ENCODE measurements around the gene PHRF1. TPM values are rescaled to one million over a fixed set of nuclear protein-coding genes. Genes with fewer than 3 reads are reported as not detected.

PHRF1 gene
- total and polyA plus RNA-seq, 4 experiments from 2014 or later, result 0.93 to 54.5 (median 33.1) TPM

DNA sequence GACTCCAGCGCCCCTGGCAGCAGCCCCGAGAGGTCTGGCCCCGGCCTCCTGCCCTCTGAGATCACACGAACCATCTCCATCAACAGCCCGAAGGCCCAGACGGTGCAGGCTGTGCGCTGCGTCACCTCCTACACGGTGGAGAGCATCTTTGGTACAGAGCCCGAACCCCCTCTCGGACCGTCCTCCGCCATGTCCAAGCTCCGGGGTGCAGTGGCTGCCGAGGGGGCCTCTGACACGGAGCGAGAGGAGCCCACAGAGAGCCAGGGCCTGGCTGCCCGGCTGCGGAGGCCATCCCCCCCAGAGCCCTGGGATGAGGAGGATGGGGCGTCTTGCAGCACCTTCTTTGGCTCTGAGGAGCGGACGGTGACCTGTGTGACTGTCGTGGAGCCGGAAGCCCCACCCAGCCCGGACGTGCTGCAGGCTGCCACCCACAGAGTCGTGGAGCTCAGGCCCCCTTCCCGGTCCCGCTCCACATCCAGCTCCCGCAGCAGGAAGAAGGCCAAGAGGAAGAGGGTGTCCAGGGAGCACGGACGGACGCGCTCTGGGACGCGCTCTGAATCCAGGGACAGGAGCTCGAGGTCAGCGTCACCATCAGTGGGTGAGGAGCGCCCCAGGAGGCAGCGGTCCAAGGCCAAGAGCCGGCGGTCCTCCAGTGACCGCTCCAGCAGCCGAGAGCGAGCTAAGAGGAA lies 31.8 kb downstream of the PHRF1 start:
- Mint-ChIP-seq H3K27me3 (no peaks in the 10 kb centered on the region), H3K36me3 (peaks cover 18 to 47% of the 10 kb centered on the region in 2 donors), H3K4me3 (no peak overlapping the region), H3K27ac (peak overlapping the region in 2 of 7 donors; percentile 50 to 68), H3K9me3 (no peaks in the 10 kb centered on the region), H3K4me1 (peaks cover 2 to 9% (median 4%) of the 10 kb centered on the region in 4 donors)
- H3K36me3 ChIP-seq (ENCODE audit: insufficient read depth, low read length), result peaks cover 77% of the 10 kb centered on the region
- H3K4me1 ChIP-seq (ENCODE audit: insufficient read depth, low read length), result peaks cover 3% of the 10 kb centered on the region
- H3K9me3 ChIP-seq (ENCODE audit: control insufficient read depth in 1 of 2, low read length in 2 of 2), result no peaks in the 10 kb centered on the region
- H3K27ac ChIP-seq (ENCODE audit: low read depth, low read length), result no peak overlapping the region
- ChIA-PET CTCF (ENCODE audit: partially characterized antibody) (no interaction called here), POLR2A (ENCODE audit: partially characterized antibody) (interaction anchor here (1.1 kb wide), 1 partner anchor 23 kb away, joined by 3 read pairs; no protein-coding TSS in a partner anchor)
- intact Hi-C loops (cut with micrococcal nuclease), result no loop called here
- peak in 1 of 5 donors; percentile 14 for DNase-seq
- no peaks in the 10 kb centered on the region for H3K27me3 ChIP-seq (ENCODE audit: insufficient read depth, low read length)
- H3K4me3 ChIP-seq (ENCODE audit: low read length in 2 of 2), result no peak overlapping the region

DNA sequence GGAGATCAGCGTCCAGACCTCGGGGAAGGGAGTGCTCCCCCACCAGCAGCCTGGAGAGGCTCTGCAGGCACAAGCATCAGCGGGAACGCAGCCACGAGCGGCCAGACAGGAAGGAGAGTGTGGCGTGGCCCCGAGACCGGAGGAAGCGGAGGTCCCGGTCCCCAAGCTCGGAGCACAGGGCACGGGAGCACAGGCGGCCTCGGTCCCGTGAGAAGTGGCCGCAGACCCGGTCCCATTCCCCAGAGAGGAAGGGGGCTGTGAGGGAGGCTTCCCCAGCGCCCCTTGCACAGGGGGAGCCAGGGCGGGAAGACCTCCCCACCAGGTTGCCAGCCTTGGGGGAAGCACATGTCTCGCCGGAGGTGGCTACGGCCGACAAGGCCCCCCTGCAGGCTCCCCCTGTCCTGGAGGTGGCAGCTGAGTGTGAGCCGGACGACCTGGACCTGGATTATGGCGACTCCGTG lies 32.6 kb downstream of the PHRF1 start:
- Histone ChIP-seq H3K27me3 (ENCODE audit: insufficient read depth, low read length) (no peaks in the 10 kb centered on the region), H3K4me1 (ENCODE audit: insufficient read depth, low read length) (peaks cover 9% of the 10 kb centered on the region), H3K4me3 (ENCODE audit: low read length in 2 of 2) (no peak overlapping the region), H3K9me3 (ENCODE audit: control insufficient read depth in 1 of 2, low read length in 2 of 2) (no peaks in the 10 kb centered on the region), H3K27ac (ENCODE audit: low read depth, low read length) (no peak overlapping the region), H3K36me3 (ENCODE audit: insufficient read depth, low read length) (peaks cover 74% of the 10 kb centered on the region)
- ChIA-PET CTCF (ENCODE audit: partially characterized antibody) (no interaction called here), POLR2A (ENCODE audit: partially characterized antibody) (no interaction called here)
- no peak for DNase-seq
- Mint-ChIP-seq H3K27ac (peak overlapping the region in 3 of 7 donors; percentile 53 to 79 (median 68)), H3K9me3 (no peaks in the 10 kb centered on the region), H3K36me3 (peaks cover 18 to 44% of the 10 kb centered on the region in 2 donors), H3K4me3 (no peak overlapping the region), H3K27me3 (no peaks in the 10 kb centered on the region), H3K4me1 (peaks cover 2 to 15% (median 8%) of the 10 kb centered on the region in 4 donors)
- intact Hi-C loops (cut with micrococcal nuclease), result no loop called here

DNA sequence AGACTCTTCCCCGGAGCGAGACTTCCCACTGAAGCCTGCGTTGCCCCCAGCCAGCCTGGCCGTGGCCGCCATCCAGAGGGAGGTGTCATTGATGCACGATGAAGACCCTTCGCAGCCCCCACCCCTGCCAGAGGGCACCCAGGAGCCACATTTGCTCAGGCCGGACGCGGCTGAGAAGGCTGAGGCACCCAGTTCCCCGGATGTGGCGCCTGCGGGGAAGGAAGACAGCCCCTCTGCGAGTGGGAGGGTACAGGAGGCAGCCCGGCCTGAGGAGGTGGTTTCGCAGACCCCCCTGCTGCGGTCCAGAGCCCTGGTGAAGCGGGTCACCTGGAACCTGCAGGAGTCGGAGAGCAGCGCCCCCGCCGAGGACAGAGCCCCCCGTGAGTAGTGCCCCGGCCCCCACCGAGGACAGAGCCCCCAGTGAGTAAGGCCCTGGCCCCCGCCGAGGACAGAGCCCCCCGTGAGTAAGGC lies 33.1 kb downstream of the PHRF1 start:
- H3K4me3 Mint-ChIP-seq, result no peak overlapping the region
- intact Hi-C loops (cut with micrococcal nuclease), result no loop called here
- H3K9me3 ChIP-seq (ENCODE audit: control insufficient read depth in 1 of 2, low read length in 2 of 2), result no peaks in the 10 kb centered on the region

DNA sequence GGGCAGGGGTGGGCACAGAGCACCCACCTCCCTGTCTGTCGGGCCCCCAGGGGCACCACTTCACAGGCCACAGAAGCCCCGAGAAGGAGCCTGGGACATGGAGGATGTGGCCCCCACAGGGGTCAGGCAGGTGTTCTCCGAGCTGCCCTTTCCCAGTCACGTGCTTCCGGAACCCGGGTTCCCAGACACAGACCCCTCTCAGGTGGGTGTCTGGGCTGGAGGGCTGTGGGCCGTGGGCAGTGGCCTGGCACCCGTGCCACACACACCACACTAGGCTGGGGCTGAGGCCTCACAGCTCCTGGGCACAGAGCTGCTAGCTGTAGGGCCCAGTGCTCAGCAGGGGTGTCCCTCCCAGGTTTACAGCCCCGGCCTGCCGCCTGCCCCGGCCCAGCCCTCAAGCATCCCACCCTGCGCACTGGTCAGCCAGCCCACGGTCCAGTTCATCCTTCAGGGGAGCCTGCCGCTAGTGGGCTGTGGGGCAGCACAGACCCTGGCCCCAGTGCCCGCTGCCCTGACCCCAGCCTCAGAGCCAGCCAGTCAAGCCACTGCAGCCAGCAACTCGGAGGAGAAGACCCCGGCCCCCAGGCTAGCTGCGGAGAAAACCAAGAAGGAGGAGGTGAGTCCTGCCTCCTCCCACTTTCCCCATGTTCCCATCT lies 34.0 kb downstream of the PHRF1 start:
- no peak overlapping the region for H3K4me3 Mint-ChIP-seq
- H3K4me1 Mint-ChIP-seq, result peaks cover 4 to 23% (median 15%) of the 10 kb centered on the region in 4 donors
- peaks cover 10 to 33% of the 10 kb centered on the region in 2 donors for H3K36me3 Mint-ChIP-seq
- DNase-seq, result peak in 1 of 5 donors; percentile 17
- peaks cover 23% of the 10 kb centered on the region for H3K4me1 ChIP-seq (ENCODE audit: insufficient read depth, low read length)
- ChIA-PET POLR2A (ENCODE audit: partially characterized antibody) (interaction anchor here (2.5 kb wide), 1 partner anchor 75 kb away, joined by 7 read pairs; the partner anchor contains the start of gene HRAS), CTCF (ENCODE audit: partially characterized antibody) (no interaction called here)
- H3K27me3 ChIP-seq (ENCODE audit: insufficient read depth, low read length), result no peaks in the 10 kb centered on the region
- H3K27ac ChIP-seq (ENCODE audit: low read depth, low read length), result no peak overlapping the region
- no peaks in the 10 kb centered on the region for H3K9me3 ChIP-seq (ENCODE audit: control insufficient read depth in 1 of 2, low read length in 2 of 2)
- H3K9me3 Mint-ChIP-seq, result no peaks in the 10 kb centered on the region
- no peaks in the 10 kb centered on the region for H3K27me3 Mint-ChIP-seq
- peaks cover 68% of the 10 kb centered on the region for H3K36me3 ChIP-seq (ENCODE audit: insufficient read depth, low read length)
- no peak overlapping the region for H3K4me3 ChIP-seq (ENCODE audit: low read length in 2 of 2)
- intact Hi-C loops (cut with micrococcal nuclease), result no loop called here
- peak overlapping the region in 2 of 7 donors; percentile 70 to 93 for H3K27ac Mint-ChIP-seq

More for the DNA sequence above, 33.1 kb downstream of the PHRF1 start:
- H3K27ac Mint-ChIP-seq, result peak overlapping the region in 1 of 7 donors; percentile 29
- Histone ChIP-seq H3K4me1 (ENCODE audit: insufficient read depth, low read length) (peaks cover 14% of the 10 kb centered on the region), H3K27ac (ENCODE audit: low read depth, low read length) (no peak overlapping the region), H3K27me3 (ENCODE audit: insufficient read depth, low read length) (no peaks in the 10 kb centered on the region), H3K4me3 (ENCODE audit: low read length in 2 of 2) (no peak overlapping the region), H3K36me3 (ENCODE audit: insufficient read depth, low read length) (peaks cover 74% of the 10 kb centered on the region)
- no peaks in the 10 kb centered on the region for H3K27me3 Mint-ChIP-seq
- DNase-seq, result peak in 1 of 5 donors; percentile 25
- H3K4me1 Mint-ChIP-seq, result peaks cover 2 to 21% (median 11%) of the 10 kb centered on the region in 4 donors
- no peaks in the 10 kb centered on the region for H3K9me3 Mint-ChIP-seq
- ChIA-PET POLR2A (ENCODE audit: partially characterized antibody) (no interaction called here), CTCF (ENCODE audit: partially characterized antibody) (no interaction called here)
- H3K36me3 Mint-ChIP-seq, result peaks cover 14 to 39% of the 10 kb centered on the region in 2 donors

DNA sequence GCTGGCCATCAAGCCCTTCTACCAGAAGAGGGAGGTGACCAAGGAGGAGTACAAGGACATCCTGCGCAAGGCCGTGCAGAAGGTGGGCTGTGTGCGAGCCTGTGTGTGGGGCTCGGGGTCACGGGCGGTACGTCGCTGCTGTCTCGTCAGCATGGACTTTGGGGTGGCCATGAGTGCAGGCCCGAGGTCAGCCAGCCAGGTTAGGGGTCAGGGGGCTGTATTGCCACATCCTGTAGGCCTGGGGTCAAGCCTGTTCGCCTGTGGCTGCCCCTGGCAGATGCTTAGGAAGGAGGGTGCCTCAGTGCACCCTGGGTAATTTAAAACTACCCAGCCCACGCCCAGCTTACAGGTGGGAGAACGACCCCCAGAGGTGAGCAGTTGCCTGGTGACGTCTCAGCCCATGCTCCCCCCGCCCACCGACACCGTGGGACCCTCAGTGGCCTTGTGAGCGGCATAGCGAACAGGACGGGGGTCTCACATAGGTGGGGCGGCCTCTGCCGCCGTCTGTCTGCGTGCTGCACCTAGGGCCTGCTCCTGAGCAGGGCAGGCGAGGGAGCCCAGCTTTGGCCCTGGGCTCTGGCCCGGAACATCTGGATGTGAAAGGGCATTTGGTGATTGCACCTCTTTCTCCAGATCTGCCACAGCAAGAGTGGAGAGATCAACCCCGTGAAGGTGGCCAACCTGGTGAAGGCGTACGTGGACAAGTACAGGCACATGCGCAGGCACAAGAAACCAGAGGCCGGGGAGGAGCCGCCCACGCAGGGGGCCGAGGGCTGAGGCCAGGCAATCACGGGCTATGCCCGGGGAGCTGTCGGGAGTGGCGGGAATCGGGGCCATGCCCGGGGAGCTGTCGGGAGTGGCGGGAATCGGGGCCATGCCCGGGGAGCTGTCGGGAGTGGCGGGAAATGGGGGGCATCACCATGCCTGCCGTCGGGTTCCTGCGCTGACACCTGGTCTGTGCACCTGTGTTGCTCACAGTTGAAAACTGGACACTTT lies 35.0 kb downstream of the PHRF1 start:
- peak in 1 of 5 donors; percentile 12 for DNase-seq
- Histone ChIP-seq H3K4me1 (ENCODE audit: insufficient read depth, low read length) (peaks cover 25% of the 10 kb centered on the region), H3K4me3 (ENCODE audit: low read length in 2 of 2) (no peak overlapping the region), H3K27ac (ENCODE audit: low read depth, low read length) (no peak overlapping the region), H3K36me3 (ENCODE audit: insufficient read depth, low read length) (peaks cover 58% of the 10 kb centered on the region), H3K9me3 (ENCODE audit: control insufficient read depth in 1 of 2, low read length in 2 of 2) (no peaks in the 10 kb centered on the region), H3K27me3 (ENCODE audit: insufficient read depth, low read length) (no peaks in the 10 kb centered on the region)
- Mint-ChIP-seq H3K4me1 (peaks cover 5 to 31% (median 18%) of the 10 kb centered on the region in 4 donors), H3K4me3 (no peak overlapping the region), H3K9me3 (peaks cover 0 to 2% (median 0%) of the 10 kb centered on the region in 8 donors), H3K27ac (peak overlapping the region in 5 of 7 donors; percentile 88 to 95 (median 93)), H3K36me3 (peaks cover 10 to 33% of the 10 kb centered on the region in 2 donors), H3K27me3 (no peaks in the 10 kb centered on the region)
- POLR2A ChIA-PET (ENCODE audit: partially characterized antibody), result interaction anchor here (0.8 to 4.1 kb wide), 9 partner anchors 33 to 185 kb away, joined by 3 to 27 read pairs (median 3); partner anchors contain the start of genes DEAF1, HRAS, PHRF1 and TMEM80
- intact Hi-C loops (cut with micrococcal nuclease), result no loop called here
- CTCF ChIA-PET (ENCODE audit: partially characterized antibody), result no interaction called here

DNA sequence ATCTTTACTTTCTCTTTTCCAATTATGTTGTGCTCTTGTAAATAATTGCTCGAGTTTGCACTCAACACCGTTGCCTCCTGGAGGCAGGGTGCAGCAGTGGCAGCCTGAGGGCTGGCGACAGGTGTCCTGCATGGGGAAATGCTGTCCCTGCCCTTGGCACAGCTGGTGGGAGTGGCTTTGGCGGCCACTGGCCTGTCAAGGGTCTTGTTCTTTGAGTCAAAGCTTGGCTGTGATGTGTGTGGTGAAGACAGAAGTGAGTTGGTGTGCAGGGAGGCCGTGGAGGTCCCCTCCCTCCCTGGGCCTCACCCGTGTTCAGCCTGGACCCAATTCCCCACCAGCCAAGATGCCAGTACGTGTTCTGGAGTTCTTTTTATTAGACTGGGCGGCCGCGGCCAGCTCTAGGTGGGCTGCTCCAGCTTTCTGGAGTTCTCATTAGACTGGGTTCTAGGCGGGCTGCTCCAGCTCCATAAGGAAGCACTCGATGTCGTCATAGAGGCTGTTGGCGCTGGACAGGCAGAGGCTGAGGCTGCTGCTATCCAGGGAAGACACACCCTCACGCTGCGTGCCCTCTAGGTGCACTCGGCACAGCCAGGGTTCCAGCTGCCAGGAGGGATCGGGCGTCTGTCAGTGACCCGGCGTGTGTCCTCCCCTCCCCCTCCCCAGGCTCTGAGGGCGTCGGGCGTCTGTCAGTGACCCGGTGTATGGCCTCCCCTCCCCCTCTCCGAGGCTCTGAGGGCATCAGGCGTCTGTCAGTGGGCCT lies 36.1 kb downstream of the PHRF1 start:
- Mint-ChIP-seq H3K36me3 (peaks cover 4 to 25% of the 10 kb centered on the region in 2 donors), H3K4me3 (peak overlapping the region in 3 of 8 donors; percentile 8 to 46 (median 12)), H3K27me3 (no peaks in the 10 kb centered on the region), H3K9me3 (peaks cover 0 to 4% (median 0%) of the 10 kb centered on the region in 8 donors), H3K27ac (peak overlapping the region; percentile 72 to 95 (median 93)), H3K4me1 (peaks cover 6 to 35% (median 20%) of the 10 kb centered on the region in 4 donors)
- intact Hi-C loops (cut with micrococcal nuclease), result loop anchor here (2.0 kb wide), 2 partner anchors 52 to 110 kb away; partner anchors contain the start of genes LMNTD2 and RASSF7
- peak in 1 of 5 donors; percentile 45 for DNase-seq
- ChIA-PET CTCF (ENCODE audit: partially characterized antibody) (no interaction called here), POLR2A (ENCODE audit: partially characterized antibody) (interaction anchor here (0.8 to 4.1 kb wide), 16 partner anchors 11 to 184 kb away, joined by 3 to 27 read pairs (median 4); partner anchors contain the start of genes DEAF1, HRAS, PHRF1 and TMEM80)
- Histone ChIP-seq H3K9me3 (ENCODE audit: control insufficient read depth in 1 of 2, low read length in 2 of 2) (no peaks in the 10 kb centered on the region), H3K27ac (ENCODE audit: low read depth, low read length) (peak overlapping the region; percentile 96), H3K36me3 (ENCODE audit: insufficient read depth, low read length) (peaks cover 47% of the 10 kb centered on the region), H3K4me1 (ENCODE audit: insufficient read depth, low read length) (peaks cover 29% of the 10 kb centered on the region), H3K4me3 (ENCODE audit: low read length in 2 of 2) (no peak overlapping the region), H3K27me3 (ENCODE audit: insufficient read depth, low read length) (no peaks in the 10 kb centered on the region)
